Measurements from ENCODE around the gene VCL.
"Not testable (repeated sequence)": the region's sequence is repeated elsewhere in the genome, so short reads cannot be mapped to it uniquely, and the experiment has no call there.

VCL gene

DNA sequence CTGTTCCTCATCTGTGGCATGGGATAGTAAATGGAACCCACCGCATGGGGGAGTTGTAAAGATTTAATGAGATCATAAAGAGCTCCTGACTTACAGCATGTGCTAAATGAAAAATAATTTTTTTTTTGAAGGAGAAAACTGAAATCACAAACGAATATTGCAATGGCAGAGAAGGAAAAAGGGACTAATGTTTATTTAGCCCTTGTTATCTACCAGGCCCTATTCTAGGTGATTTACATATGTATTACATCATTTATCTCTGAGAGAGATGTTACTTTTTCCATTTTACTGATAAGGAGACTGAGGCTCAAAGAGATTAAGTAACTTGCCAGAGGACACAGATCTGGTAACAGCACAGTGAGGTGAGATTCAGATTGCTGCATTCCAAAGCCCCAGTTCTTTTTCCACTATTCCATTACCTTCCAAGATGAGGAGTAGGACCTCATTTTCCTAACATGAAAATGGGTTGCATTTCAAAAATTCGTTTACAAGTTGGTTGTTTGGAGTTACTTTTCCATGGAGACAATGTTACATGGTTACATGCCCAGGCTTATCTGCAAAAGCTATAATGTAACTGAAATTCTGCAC lies 28.6 kb downstream of the VCL start:
- Histone ChIP-seq H3K27me3 (no peaks in the 10 kb centered on the region), H3K9me3 (no peaks in the 10 kb centered on the region), H3K36me3 (peaks cover 11% of the 10 kb centered on the region), H3K27ac (peak overlapping the region; percentile 56), H3K4me3 (ENCODE audit: low read depth in 1 of 2, low read length in 1 of 2) (no peak overlapping the region), H3K4me1 (ENCODE audit: control insufficient read depth in 1 of 2, insufficient read depth in 1 of 2, low read depth in 1 of 2, low read length in 1 of 2) (peaks cover 20 to 49% of the 10 kb centered on the region in 2 experiments)
- TF ChIP-seq, protein P1, sequence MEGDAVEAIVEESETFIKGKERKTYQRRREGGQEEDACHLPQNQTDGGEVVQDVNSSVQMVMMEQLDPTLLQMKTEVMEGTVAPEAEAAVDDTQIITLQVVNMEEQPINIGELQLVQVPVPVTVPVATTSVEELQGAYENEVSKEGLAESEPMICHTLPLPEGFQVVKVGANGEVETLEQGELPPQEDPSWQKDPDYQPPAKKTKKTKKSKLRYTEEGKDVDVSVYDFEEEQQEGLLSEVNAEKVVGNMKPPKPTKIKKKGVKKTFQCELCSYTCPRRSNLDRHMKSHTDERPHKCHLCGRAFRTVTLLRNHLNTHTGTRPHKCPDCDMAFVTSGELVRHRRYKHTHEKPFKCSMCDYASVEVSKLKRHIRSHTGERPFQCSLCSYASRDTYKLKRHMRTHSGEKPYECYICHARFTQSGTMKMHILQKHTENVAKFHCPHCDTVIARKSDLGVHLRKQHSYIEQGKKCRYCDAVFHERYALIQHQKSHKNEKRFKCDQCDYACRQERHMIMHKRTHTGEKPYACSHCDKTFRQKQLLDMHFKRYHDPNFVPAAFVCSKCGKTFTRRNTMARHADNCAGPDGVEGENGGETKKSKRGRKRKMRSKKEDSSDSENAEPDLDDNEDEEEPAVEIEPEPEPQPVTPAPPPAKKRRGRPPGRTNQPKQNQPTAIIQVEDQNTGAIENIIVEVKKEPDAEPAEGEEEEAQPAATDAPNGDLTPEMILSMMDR (IDR thresholded peaks at IDR 0.05) = no peak

DNA sequence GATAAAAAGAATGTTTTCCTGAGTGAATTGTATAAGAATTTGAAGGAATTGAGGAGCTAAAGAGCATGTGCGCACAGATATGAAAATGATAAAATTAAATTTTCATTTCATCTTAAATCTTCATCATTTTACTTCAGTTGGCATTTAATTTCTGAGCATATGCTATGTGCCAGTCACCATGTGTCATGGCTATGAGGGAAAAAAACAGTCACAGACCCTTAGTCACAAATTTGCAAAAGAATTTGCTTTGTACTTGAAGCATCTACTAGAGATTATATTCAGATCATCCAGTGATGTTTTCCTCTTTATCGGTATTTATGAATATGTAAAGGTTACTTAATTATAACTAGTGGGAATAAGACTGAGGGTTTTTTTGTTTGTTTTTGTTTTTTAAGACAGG lies 29.8 kb downstream of the VCL start:
- H3K27ac ChIP-seq = peak overlapping the region; percentile 0
- H3K4me3 ChIP-seq (ENCODE audit: low read depth in 1 of 2, low read length in 1 of 2) = no peak overlapping the region
- H3K27me3 ChIP-seq = no peaks in the 10 kb centered on the region
- H3K4me1 ChIP-seq (ENCODE audit: control insufficient read depth in 1 of 2, insufficient read depth in 1 of 2, low read depth in 1 of 2, low read length in 1 of 2) = peaks cover 21 to 50% of the 10 kb centered on the region in 2 experiments
- H3K36me3 ChIP-seq = peaks cover 11% of the 10 kb centered on the region
- H3K9me3 ChIP-seq = no peaks in the 10 kb centered on the region
- TF ChIP-seq, protein P1 (IDR thresholded peaks at IDR 0.05) = no peak

DNA sequence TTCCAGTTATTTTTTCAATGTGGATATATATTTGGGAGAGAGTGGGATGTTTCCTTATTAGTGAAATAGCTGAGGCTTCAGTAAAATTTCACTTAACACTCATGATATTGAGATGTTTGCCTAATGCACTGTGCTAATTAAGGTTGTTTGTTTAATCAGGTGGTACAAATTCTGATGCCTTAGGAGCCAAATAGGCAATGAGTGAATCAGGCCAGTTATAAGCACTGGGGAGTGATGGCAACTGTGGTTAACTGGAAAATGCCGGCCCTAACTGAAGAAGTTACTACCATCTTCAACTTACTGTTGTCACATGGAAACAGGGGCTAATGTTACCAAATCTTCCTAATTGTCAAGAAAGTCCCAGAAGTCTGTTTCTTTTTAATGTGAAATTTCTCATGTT lies 32.0 kb downstream of the VCL start:
- no peaks in the 10 kb centered on the region for H3K27me3 ChIP-seq
- no peaks in the 10 kb centered on the region for H3K9me3 ChIP-seq
- peak overlapping the region; percentile 24 for H3K27ac ChIP-seq
- peaks cover 35 to 59% of the 10 kb centered on the region in 2 experiments for H3K4me1 ChIP-seq (ENCODE audit: control insufficient read depth in 1 of 2, insufficient read depth in 1 of 2, low read depth in 1 of 2, low read length in 1 of 2)
- TF ChIP-seq, protein P1 (IDR thresholded peaks at IDR 0.05) = no peak
- H3K36me3 ChIP-seq = peaks cover 6% of the 10 kb centered on the region
- H3K4me3 ChIP-seq (ENCODE audit: low read depth in 1 of 2, low read length in 1 of 2) = no peak overlapping the region

DNA sequence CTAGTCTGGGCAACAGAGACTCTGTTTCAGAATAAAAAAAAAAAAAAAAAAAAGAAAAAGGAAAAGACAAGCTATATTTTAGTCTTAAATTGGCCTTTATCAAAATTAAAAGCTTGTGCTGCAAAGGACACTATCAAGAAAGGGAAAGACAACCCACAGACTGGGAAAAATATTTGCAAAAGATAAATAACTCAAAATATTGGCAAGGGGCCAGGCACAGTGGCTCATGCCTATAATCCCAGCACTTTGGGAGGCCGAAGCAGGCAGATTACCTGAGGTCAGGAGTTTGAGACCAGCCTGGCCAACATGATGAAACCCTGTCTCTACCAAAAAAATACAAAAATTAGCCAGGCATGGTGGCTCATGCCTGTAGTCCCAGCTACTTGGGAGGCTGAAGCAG lies 34.3 kb downstream of the VCL start:
- not testable (repeated sequence) for H3K27me3 ChIP-seq; H3K9me3 ChIP-seq; H3K4me3 ChIP-seq (ENCODE audit: low read depth in 1 of 2, low read length in 1 of 2)
- Histone ChIP-seq H3K36me3 (peaks cover 14% of the 10 kb centered on the region), H3K4me1 (ENCODE audit: control insufficient read depth in 1 of 2, insufficient read depth in 1 of 2, low read depth in 1 of 2, low read length in 1 of 2) (peaks cover 23 to 52% of the 10 kb centered on the region in 2 experiments), H3K27ac (peak overlapping the region; percentile 82)

DNA sequence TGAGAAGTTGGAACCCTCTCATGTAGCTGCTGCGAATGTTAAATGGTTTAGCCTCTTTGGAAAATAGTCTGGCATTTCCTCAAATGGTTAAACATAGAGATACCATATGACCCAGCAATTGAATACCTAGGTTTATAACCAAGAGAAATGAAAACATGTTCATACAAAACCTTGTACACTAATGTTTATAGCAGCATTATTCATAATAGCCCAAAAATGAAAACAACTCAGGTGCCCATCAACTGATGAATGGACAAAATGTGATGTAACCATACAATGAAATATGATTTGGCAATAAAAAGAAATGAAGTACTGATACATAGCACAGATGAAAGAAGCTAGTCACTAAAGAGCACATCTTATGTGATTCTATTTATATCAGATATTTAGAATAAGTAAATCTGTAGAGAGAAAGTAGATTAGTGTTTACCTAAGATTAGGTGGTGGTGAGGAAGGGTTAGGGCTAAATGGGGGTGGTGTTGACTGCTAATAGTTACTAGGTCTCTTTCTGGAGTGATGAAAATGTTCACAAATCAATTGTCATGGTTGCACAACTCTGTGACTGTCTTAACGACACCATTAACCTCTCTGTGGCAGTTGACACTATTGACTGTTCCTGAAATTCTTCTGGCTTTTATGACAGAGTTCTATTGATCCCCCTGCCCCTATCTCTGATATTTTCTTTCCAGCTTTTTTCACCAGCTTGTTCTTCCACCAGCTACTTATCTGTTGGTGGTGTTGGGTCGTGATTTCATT lies 35.2 kb downstream of the VCL start:
- Histone ChIP-seq H3K36me3 (peaks cover 16% of the 10 kb centered on the region), H3K9me3 (no peaks in the 10 kb centered on the region), H3K27me3 (no peaks in the 10 kb centered on the region), H3K27ac (peak overlapping the region; percentile 82), H3K4me3 (ENCODE audit: low read depth in 1 of 2, low read length in 1 of 2) (no peak overlapping the region), H3K4me1 (ENCODE audit: control insufficient read depth in 1 of 2, insufficient read depth in 1 of 2, low read depth in 1 of 2, low read length in 1 of 2) (peaks cover 23 to 52% of the 10 kb centered on the region in 2 experiments)
- TF ChIP-seq, protein P1 (IDR thresholded peaks at IDR 0.05) = no peak

DNA sequence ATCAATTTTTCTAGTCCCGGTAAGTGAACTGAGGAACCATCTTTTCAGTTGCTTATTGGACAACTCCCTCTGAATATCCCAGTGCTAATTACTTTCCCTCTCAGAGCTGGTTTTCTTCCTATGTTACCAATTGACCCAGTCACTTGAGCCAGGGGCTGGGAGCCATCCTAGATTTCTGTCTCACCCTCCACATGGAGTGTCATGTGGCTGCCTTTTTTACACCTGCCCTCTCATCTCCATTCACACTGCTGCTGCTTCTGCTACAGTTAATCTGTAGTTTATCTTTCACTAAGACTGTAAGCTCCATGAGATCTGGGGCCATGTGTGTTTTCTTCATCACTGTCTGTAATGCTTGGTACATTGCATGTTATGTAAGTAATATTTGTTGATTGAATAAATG lies 35.8 kb downstream of the VCL start:
- no peaks in the 10 kb centered on the region for H3K27me3 ChIP-seq
- H3K4me1 ChIP-seq (ENCODE audit: control insufficient read depth in 1 of 2, insufficient read depth in 1 of 2, low read depth in 1 of 2, low read length in 1 of 2) = peaks cover 23 to 52% of the 10 kb centered on the region in 2 experiments
- no peak overlapping the region for H3K4me3 ChIP-seq (ENCODE audit: low read depth in 1 of 2, low read length in 1 of 2)
- peak overlapping the region; percentile 82 for H3K27ac ChIP-seq
- no peaks in the 10 kb centered on the region for H3K9me3 ChIP-seq
- TF ChIP-seq, protein P1 (IDR thresholded peaks at IDR 0.05) = no peak
- peaks cover 16% of the 10 kb centered on the region for H3K36me3 ChIP-seq

All from neutrophil (primary cell).